Colonic mucosa (tissue), 4 donors: Measurements from ENCODE around the gene INPP5F. TPM values are rescaled to one million over a fixed set of nuclear protein-coding genes. Genes with fewer than 3 reads are reported as not detected.

Experiments
- DNase-seq: peaks from one replicate; pipeline ENCODE4 v3.0.0-alpha.2; 2020
- H3K27ac ChIP-seq: fragments of 200-600 bp; one replicate; pipeline ENCODE4 v1.8.0; 2021
- H3K27me3 ChIP-seq: fragments of 200-600 bp; one replicate; pipeline ENCODE4 v1.8.0; 2021
- H3K36me3 ChIP-seq: fragments of 200-600 bp; one replicate; pipeline ENCODE4 v1.8.0; 2021
- H3K4me1 ChIP-seq: fragments of 200-600 bp; one replicate; pipeline ENCODE4 v1.8.0; 2021; ENCODE audit warnings: mild to moderate bottlenecking
- H3K4me3 ChIP-seq: fragments of 200-600 bp; one replicate; pipeline ENCODE4 v1.8.0; 2021
- H3K9ac ChIP-seq, 2 donors: one replicate each; pipeline ENCODE4 v1.7.0; 2013; ENCODE audit warnings: control low read depth in 2 of 2, low read depth in 2 of 2, low read length in 2 of 2
- H3K9me3 ChIP-seq: fragments of 200-600 bp; one replicate; pipeline ENCODE4 v1.8.0; 2021
- CTCF ChIP-seq: fragments of 200-600 bp; IDR thresholded peaks from one replicate; pipeline ENCODE4 v1.8.0; 2022; ENCODE audit warnings: antibody characterized with exemption, mild to moderate bottlenecking
- intact Hi-C: fragments of 100-400 bp; cut with DNase I; formaldehyde crosslinking; loops from one replicate; pipeline ENCODE4 v1.14.1; 2022
- total RNA-seq, 2 donors: library from RNA; stranded (reverse); fragmentation: NEBNext Ultra II Directional in 1 of 2; extraction: Animal tissue kit (Norgen Biotek cat#: 25700) in 1 of 2; gene quantifications; one replicate each; pipeline ENCODE4 v1.2.1, GENCODE V29; 2021
- donor health status: healthy.
- donor health status: DM: no; HTN: no; CAD: no.
- donor health status: DM: no; HTN: no; CAD: no.

Gene INPP5F
- total RNA-seq, 2 donors from 2014 or later = 12.6 to 15.6 TPM

GRCh38 chr10:119758448-119759195, 32.8 kb downstream of the INPP5F start:
- DNase-seq = no peak
- H3K36me3 ChIP-seq = no peaks in the 10 kb centered on the region
- TF ChIP-seq CTCF = no peak
- H3K27me3 ChIP-seq = no peaks in the 10 kb centered on the region
- H3K27ac ChIP-seq = no peak overlapping the region
- H3K9me3 ChIP-seq = no peaks in the 10 kb centered on the region
- intact Hi-C loops = no loop called here
- no peaks in the 10 kb centered on the region for H3K4me1 ChIP-seq
- no peak overlapping the region for H3K9ac ChIP-seq
- no peak overlapping the region for H3K4me3 ChIP-seq

- no peak for TF ChIP-seq CTCF
- H3K9ac ChIP-seq = no peak overlapping the region
- no peak for DNase-seq
- H3K9me3 ChIP-seq = no peaks in the 10 kb centered on the region
- intact Hi-C loops = no loop called here
- H3K27me3 ChIP-seq = no peaks in the 10 kb centered on the region
- no peak overlapping the region for H3K4me3 ChIP-seq
- H3K27ac ChIP-seq = no peak overlapping the region
- H3K36me3 ChIP-seq = no peaks in the 10 kb centered on the region
- H3K4me1 ChIP-seq = no peaks in the 10 kb centered on the region
Measured at GRCh38 chr10:119759832-119760231, 34.0 kb downstream of the INPP5F start.

- H3K4me1 ChIP-seq = no peaks in the 10 kb centered on the region
- H3K4me3 ChIP-seq = no peak overlapping the region
- no peak overlapping the region for H3K9ac ChIP-seq
- H3K36me3 ChIP-seq = no peaks in the 10 kb centered on the region
- no peak overlapping the region for H3K27ac ChIP-seq
- H3K27me3 ChIP-seq = no peaks in the 10 kb centered on the region
- DNase-seq = no peak
- intact Hi-C loops = no loop called here
- H3K9me3 ChIP-seq = no peaks in the 10 kb centered on the region
- TF ChIP-seq CTCF = no peak
Measured at GRCh38 chr10:119761106-119761505, 35.3 kb downstream of the INPP5F start.

GRCh38 chr10:119762035-119762434, 36.2 kb downstream of the INPP5F start:
- H3K4me3 ChIP-seq = no peak overlapping the region
- DNase-seq = no peak
- no peaks in the 10 kb centered on the region for H3K27me3 ChIP-seq
- no peak for TF ChIP-seq CTCF
- H3K27ac ChIP-seq = no peak overlapping the region
- H3K9me3 ChIP-seq = no peaks in the 10 kb centered on the region
- intact Hi-C loops = no loop called here
- no peaks in the 10 kb centered on the region for H3K36me3 ChIP-seq
- no peak overlapping the region for H3K9ac ChIP-seq
- no peaks in the 10 kb centered on the region for H3K4me1 ChIP-seq

GRCh38 chr10:119762805-119763798, 37.3 kb downstream of the INPP5F start:
- Histone ChIP-seq H3K27ac (no peak overlapping the region), H3K9me3 (no peaks in the 10 kb centered on the region), H3K4me3 (no peak overlapping the region), H3K36me3 (no peaks in the 10 kb centered on the region), H3K27me3 (no peaks in the 10 kb centered on the region), H3K4me1 (no peaks in the 10 kb centered on the region), H3K9ac (no peak overlapping the region)
- no peak for TF ChIP-seq CTCF
- intact Hi-C loops = no loop called here
- DNase-seq = no peak
